Right ventricle myocardium inferior (tissue), 1 donor: ENCODE results near the gene ZNF358. TPM values are rescaled to one million over a fixed set of nuclear protein-coding genes. Genes with fewer than 3 reads are reported as not detected.

Source experiments
- total RNA-seq: library from RNA; stranded (reverse); fragmentation: NEBNext Ultra II Directional; extraction: Animal tissue kit (Norgen Biotek cat#: 25700); gene quantifications from one replicate; pipeline ENCODE4 v1.2.1, GENCODE V29; 2021
- donor health status: DM: no; HTN: yes; CAD: no; lungs with severe emphysema.

ZNF358 gene
- total RNA-seq, 1 donor from 2014 or later = 89.6 TPM

Other genes with a start within 250 kb of the ZNF358 start
- gene INSR, start 221.7 kb upstream of the ZNF358 start, total RNA-seq = 73.5 TPM
- 8.5 TPM for gene ARHGEF18, start 167.2 kb upstream of the ZNF358 start, total RNA-seq
- 1.2 TPM for gene PEX11G, start 27.1 kb upstream of the ZNF358 start, total RNA-seq
- gene MCOLN1, start 6.5 kb downstream of the ZNF358 start, total RNA-seq = 19.5 TPM
- 50.6 TPM for gene PNPLA6, start 19.6 kb downstream of the ZNF358 start, total RNA-seq
- gene CAMSAP3, start 79.8 kb downstream of the ZNF358 start, total RNA-seq = 1.9 TPM
- 25.3 TPM for gene XAB2, start 113.4 kb downstream of the ZNF358 start, total RNA-seq
- gene PET100, start 113.7 kb downstream of the ZNF358 start, total RNA-seq = 205 TPM
- gene PCP2, start 117.6 kb downstream of the ZNF358 start, total RNA-seq = 6.6 TPM
- gene STXBP2, start 121.0 kb downstream of the ZNF358 start, total RNA-seq = 8.4 TPM
- 1.2 TPM for gene RETN, start 152.9 kb downstream of the ZNF358 start, total RNA-seq
- 1.1 TPM for gene MCEMP1, start 161.0 kb downstream of the ZNF358 start, total RNA-seq
- 139 TPM for gene TRAPPC5, start 164.7 kb downstream of the ZNF358 start, total RNA-seq
- 0.30 TPM for gene FCER2, start 186.0 kb downstream of the ZNF358 start, total RNA-seq
- gene CLEC4G, start 216.0 kb downstream of the ZNF358 start, total RNA-seq = 2.2 TPM
- gene CD209, start 231.4 kb downstream of the ZNF358 start, total RNA-seq = 15.6 TPM
- gene CLEC4M, start 247.1 kb downstream of the ZNF358 start, total RNA-seq = not detected